SKM-1 (cell line): ENCODE measurements around the gene RTEL1.

ENCODE experiments used
- DNase-seq: peaks from one replicate; lab custom pipeline; 2025; ENCODE audit not compliant: unreplicated experiment; lab: John Stamatoyannopoulos, UW

Gene RTEL1

GRCh38 chr20:63737945-63738686, 80.0 kb downstream of the RTEL1 start:
- DNase-seq, result no peak

- no peak for DNase-seq
Observed at GRCh38 chr20:63738687-63739129, 80.6 kb downstream of the RTEL1 start.

GRCh38 chr20:63739130-63740069, 81.3 kb downstream of the RTEL1 start, which contains the start of gene SLC2A4RG:
Gene SLC2A4RG (plus strand): TSS chr20:63739776. CDS start chr20:63739913, 137 bp downstream.
- peak; percentile 13 for DNase-seq

GRCh38 chr20:63740070-63740626, 82.0 kb downstream of the RTEL1 start:
- no peak for DNase-seq

GRCh38 chr20:63740627-63741353, 82.7 kb downstream of the RTEL1 start:
- DNase-seq, result no peak

- no peak for DNase-seq
Observed at GRCh38 chr20:63741354-63741675, 83.2 kb downstream of the RTEL1 start.

- no peak for DNase-seq
Observed at GRCh38 chr20:63741676-63742380, 83.7 kb downstream of the RTEL1 start.

- DNase-seq, result no peak
Observed at GRCh38 chr20:63742381-63743024, 84.4 kb downstream of the RTEL1 start.

- DNase-seq, result no peak
Observed at GRCh38 chr20:63743210-63743970, 85.3 kb downstream of the RTEL1 start.

GRCh38 chr20:63744158-63744557, 86.0 kb downstream of the RTEL1 start:
- no peak for DNase-seq

GRCh38 chr20:63744574-63745423, 86.7 kb downstream of the RTEL1 start:
- no peak for DNase-seq

- DNase-seq, result no peak
Observed at GRCh38 chr20:63745424-63745805, 87.3 kb downstream of the RTEL1 start.
